Stimulated activated CD8-positive, alpha-beta memory T cell treated with anti-CD3 and anti-CD28 coated beads, Interleukin-7, amount 100 ng/mL, for 1 hour (primary cell): ENCODE data around the gene F5.
"Not testable (repeated sequence)": the region's sequence is repeated elsewhere in the genome, so short reads cannot be mapped to it uniquely, and the experiment has no call there.

Experiments
- DNase-seq, 2 donors: peaks; one replicate each; pipeline ENCODE4 v3.0.0-alpha.2; 2020; ENCODE audit warnings: low read depth in 2 of 2

The F5 gene

DNA sequence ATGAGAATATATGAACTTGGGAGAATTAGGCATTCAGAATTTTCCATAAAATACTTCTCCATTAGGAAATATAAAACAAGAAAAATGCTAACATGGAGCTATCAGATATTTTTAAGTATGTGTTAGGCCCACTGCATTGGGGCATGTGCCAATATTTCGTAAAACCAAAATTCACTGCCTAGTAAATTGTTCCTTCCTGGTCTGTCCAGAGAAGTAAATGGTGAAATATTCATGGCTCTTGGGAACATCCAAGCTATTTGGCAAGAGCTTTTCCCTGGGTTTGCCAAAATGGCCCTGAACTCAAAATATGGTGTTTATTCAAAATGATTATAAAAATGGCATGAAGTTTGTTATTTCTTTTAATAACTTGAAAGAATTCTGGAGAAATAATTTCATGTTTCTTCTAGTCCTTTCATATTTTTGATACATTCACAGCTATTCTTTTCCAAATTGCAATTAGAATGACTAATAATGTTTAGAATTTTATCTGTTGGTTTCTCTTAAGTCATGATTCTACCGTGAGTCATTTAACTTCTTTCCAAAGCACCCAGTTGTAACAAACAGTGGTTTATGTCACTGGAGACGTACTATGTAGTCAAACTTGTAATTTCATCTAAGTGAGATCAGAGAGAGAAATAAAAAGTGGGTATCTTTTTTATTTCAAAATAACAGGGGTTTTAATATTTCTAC, 74.8 kb downstream of the F5 start:
- no peak for DNase-seq

DNA sequence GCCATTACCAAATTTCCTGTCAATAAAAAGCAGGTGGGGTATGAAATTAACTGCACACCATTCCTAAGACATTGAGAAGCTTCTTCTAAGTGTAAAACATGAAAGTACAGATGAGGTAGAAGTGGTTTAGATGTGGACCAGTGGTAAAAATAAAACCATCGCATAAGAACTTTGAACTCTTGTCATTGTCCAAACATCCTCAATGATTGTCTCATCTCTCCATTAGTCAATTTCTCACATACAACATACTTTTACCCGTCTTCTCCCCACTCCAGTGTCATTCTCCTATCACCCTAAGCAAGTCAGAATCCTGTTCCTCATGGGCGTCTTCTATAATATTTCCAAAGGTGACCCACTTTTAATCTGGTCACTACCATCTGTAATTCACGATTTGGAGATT, 76.2 kb downstream of the F5 start:
- no peak for DNase-seq

- no peak for DNase-seq
Measured at GRCh38 chr1:169509354-169509753, 76.9 kb downstream of the F5 start.

- DNase-seq = no peak
Measured at GRCh38 chr1:169508432-169509338, 77.6 kb downstream of the F5 start.

DNA sequence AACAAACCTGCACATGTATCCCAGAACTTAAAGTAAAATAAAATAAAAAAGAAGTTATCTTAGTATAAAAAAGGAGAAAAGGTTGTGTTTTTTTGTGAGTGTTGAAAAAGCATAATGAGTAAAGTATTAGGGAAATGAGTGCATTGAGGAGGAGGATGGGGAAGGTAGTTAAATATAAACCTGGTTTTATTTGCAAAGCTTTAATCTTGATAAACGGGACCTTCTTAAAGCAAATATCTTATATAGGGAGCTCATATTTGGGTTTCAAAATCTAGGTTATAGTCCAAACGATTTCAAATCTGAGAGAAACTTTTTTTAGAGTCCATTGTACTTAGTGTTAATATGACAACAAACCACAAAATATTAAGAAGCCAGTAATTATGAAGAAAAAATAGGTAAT, 78.9 kb downstream of the F5 start:
- DNase-seq = no peak

- not testable (repeated sequence) for DNase-seq
Measured at GRCh38 chr1:169503601-169504000, 82.7 kb downstream of the F5 start.

DNA sequence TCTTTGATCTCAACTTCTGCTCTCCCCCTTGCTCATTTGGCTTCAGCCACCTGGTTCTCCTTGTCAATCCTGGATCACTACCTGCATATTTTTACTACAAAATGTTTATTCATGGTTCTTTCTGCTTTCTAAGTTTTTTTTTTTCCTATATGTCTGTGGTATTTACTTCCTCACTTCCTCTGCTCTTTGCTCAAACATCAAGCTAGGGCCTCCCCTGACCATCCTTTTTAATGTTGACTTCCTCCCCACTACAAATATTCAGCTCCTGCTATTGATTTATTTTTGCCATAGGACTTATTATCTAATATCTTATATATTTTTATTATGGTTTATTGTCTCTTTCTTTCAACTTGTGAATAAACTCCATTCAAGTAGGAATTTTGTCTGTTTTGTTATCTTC, 86.5 kb downstream of the F5 start:
- no peak for DNase-seq

GRCh38 chr1:169497317-169497716, 89.0 kb downstream of the F5 start:
- DNase-seq = no peak

DNA sequence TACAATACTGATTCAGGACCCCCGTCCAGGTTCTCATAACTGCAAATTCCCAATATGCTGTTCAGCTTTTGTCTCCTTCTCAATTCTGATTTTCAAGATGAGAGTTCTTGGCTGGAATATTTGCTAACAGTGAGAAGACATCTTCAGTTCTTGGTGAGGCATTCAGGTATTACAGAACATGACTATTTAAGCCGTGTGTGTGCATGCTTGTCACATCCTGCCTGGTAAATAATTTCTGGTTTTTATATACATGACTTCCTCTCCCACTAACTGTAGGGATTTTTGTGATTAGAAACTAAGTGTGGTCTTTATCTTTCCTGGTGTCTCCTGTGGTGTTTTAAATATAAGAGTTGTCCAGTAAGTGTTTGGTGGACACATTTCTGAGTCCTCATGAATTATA, 90.4 kb downstream of the F5 start:
- no peak for DNase-seq

DNA sequence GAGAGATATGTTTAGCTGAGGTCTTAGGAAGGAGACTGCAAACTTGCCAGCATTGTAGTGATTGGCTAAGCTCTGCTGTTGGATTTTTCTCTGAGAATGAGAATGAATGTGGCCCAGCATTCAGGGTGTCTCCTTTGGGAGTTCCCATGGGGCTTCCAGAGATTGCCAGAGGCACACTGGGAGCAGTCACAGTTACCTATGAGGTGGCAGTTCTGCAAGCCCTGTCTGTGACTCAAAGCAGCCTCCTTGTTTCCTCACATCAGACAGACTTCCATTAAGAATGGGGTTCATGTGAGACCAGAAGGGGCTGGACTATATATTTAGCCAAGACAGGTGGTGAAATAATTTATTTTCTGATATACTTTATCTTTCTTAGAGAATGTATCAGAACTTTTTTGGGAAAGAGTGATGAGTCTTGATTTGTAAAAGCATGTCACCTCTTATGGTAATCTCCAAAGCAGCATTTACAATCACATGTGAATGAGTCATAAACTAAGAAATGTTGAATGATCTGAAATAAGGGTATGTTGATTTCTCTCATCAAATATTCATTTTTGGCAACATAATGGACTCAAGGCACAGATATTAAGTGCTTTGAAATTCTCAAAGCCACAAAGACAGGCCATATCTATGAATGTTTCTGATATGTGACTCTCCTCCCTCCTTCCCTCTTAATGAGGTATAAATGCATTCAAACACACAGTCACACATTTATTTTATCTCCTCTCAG, 91.1 kb downstream of the F5 start:
- no peak for DNase-seq

DNA sequence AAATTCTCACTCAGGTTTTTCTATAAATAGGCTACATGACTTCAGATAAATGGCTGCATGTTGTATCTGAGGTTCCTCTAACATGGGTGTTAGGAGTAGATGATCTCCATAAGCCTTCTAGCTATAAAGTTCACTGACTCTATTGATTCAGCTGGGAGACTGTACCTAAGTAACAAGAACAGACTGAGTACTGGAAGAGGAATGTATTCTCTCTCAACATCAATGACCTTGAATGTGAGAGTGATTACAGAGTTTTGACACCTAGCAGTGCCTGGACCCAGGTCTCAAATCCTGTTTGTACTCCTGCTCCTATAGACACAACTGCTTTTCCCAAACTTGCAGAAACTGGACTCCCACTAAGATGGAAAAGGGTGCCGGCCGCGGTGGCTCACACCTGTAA, 91.9 kb downstream of the F5 start:
- DNase-seq = no peak

DNA sequence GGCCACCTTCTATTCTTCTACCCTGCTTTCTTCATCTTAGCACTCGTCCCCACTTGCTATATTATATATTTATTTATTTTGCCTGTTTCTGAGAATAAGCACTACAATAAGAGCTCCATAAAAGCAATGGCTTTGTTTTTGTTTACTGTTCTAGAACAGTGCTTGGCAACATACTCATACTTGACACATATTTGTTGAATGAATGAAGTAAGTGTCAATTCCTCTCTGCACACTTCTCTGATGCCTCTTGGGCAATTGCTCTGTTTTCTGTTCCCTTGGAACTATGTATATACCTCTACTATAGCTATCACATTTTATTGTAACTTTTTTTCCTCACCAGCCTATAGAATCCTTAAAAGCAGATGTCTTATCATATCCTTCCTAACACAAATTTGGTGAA, 93.0 kb downstream of the F5 start:
- DNase-seq = no peak

DNA sequence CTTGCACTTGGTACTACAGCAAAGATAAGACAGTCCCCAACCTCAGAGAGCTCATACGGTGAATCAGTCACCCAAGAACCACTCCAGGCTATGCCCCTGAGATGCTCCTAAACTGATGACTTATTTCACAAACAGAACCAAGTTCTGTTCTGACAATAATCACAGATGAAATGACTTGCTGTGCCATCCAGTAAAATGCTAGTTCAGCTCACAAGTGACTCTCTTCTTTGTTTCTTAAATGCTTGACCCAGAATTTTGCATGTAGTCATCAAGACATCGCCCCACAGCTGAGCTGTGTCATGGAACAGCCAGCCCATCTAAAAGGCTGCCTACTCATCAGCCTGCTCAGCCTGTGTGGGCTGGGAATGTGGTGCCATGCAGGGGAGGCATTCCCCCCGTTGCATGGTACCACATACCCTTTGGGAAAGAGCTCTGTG, 94.4 kb downstream of the F5 start:
- DNase-seq = no peak

GRCh38 chr1:169488157-169488556, 98.1 kb downstream of the F5 start:
- no peak for DNase-seq

DNA sequence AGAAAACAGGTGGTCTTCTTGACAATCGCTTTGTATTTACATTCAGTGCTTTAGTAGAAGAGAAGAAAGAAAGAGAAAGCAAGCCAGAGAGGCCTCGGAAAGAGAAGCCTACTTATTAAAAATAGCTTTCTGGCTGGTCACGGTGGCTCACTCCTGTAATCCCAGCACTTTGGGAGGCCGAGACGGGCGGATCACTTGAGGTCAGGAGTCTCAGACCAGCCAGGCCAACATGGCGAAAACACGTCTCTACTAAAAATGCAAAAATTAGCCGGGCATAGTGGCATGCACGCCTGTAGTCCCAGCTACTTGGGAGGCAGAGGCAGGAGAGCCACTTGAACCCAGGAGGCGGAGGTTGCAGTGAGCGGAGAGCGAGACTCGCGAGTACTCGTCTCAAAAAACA, 98.7 kb downstream of the F5 start:
- no peak for DNase-seq

GRCh38 chr1:169487133-169487532, 99.1 kb downstream of the F5 start:
- DNase-seq = no peak

DNA sequence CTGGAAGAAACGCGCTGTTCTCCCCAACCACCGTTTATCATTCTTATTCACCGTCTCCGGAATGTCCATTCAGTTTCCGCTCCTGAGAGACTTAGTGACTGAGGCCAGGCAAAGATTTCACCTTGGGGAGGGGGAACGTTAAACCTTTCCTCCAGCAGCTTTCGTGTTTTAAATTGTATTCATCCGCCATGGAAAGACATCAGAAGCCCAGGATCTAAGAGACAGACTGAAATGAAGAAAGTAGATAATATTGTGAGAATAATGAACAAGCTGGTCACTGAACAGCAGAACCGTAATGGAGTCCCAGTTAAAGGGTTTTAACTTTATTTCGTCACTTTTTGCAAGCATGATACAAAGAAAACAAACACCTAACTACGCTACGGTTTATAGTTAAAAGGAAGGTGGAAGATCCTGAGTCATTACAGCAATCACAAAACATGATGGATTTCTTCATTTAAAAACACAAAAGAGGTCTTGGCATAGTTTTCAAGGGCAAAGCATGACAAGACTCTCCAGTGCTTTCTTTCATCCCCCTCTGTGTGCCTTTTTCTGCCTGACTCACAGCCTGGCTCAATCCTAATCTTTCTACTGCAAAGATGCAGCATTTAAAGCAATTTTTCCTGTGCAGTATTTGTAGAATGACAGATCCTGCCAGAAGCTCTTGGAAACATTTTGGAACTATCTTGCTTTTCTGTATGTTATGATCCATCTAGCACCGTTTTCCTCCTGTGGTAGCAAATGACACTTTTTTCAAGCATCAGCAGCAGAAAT, 99.8 kb downstream of the F5 start:
- DNase-seq = no peak

DNA sequence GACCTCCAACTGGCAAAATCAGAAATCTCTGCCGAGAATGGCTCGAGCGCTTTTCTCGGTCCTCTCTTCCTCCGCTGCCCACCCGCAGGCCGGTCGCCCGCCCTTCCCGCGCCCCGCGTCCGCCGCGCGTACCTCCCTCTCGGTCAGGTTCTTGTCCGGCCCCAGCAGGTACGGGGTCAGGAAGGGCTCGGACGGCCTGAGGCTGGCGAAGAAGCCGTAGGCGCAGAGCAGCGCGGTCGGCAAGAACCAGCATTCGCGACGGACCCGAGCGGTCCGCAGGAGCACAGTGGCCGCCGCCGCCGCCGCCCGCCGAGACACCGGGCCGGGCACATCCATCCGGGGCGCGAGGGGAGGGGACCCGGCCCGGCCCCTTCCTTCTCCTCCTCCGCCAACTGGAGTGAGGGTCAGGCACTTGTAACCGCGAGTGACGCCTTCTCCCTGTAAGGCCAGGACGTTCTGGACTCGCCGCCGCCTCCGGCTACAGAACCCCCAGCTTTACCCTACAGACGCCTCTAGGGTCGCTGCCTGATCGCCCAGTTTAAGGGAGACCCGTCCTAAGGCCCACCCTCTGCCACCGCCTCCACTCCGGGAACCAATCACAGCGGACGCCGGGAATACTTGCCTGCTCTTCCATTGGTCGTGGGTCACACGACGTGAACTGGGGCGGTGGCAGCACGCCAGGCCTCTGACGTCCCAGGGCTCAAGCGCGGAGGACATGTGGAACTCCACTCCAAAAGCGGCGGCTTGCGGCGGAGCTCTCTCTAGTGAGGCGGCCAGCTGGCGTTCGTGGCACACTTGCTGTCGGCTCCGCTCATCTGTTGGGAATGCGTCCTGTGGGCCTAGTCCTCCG, 100.6 kb downstream of the F5 start, which contains the start of gene SLC19A2:
TSS of gene SLC19A2 (minus strand) at position 514 of the 850 bp plus-strand sequence. CDS start at position 336, 178 bp downstream.
- DNase-seq = peak; percentile 86 to 88

DNA sequence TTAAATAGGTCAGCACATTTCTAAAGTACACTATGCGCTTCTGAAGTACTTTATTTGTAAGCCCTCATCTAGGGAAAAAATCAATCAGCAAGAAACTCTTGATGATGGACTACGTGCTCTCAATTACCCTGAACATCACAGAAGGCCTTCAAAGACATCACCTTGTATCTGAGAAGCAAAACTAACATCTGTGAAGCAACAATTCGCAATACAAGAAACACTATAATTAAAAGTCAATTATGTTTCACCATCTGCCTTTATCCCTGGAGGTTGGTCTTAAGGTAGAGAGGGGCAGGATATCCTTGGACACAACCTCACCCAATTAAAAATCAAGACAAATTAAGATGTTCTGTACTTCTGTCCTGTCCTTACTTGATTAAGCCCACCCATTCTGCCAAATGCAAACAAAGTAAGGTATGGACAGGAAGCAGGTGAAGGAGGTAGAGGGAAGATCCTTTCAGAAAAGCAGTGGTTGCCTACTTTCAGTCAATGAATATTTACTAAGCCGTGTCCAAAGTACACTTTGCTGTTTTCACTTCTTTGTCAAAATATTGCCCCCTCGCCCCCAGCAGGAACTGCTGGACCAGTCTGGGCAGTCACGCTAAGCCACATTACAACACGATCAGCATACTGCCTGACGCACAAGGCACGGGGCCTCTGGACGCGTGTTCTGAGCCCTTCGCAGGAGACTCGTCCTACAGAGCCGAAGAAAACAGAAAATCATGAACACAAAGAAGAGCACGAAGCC, 101.4 kb downstream of the F5 start:
- DNase-seq = no peak

- no peak for DNase-seq
Measured at GRCh38 chr1:169484101-169484500, 102.2 kb downstream of the F5 start.
